Gastrocnemius medialis (tissue), 4 donors: Measurements from ENCODE around the gene RASGRP1.

Experiments used
- POLR2A ChIP-seq, 2 donors: fragments of 450-650 bp; IDR thresholded peaks; one replicate each; pipeline ENCODE4 v1.6.1; 2017; ENCODE audit warnings: antibody characterized with exemption in 2 of 2, mild to moderate bottlenecking in 2 of 2, moderate library complexity in 2 of 2
- TF ChIP-seq, protein P1 (sequence below), 5 experiments: fragments of 450-650 bp in 3 of 5; fragments of 200-600 bp in 2 of 5; sonication (generic) in 2 of 5; IDR thresholded peaks in 4 of 5; conservative IDR thresholded peaks in 1 of 5; 1 replicate in 4 of 5; 2 replicates in 1 of 5; pipeline ENCODE4 v1.5.1; 2016 to 2019; ENCODE audit warnings: antibody characterized with exemption in 5 of 5, mild to moderate bottlenecking in 3 of 5, moderate library complexity in 3 of 5

GRCh38 chr15:38520035-38520434, 44.6 kb downstream of the RASGRP1 start:
- TF ChIP-seq, protein P1, sequence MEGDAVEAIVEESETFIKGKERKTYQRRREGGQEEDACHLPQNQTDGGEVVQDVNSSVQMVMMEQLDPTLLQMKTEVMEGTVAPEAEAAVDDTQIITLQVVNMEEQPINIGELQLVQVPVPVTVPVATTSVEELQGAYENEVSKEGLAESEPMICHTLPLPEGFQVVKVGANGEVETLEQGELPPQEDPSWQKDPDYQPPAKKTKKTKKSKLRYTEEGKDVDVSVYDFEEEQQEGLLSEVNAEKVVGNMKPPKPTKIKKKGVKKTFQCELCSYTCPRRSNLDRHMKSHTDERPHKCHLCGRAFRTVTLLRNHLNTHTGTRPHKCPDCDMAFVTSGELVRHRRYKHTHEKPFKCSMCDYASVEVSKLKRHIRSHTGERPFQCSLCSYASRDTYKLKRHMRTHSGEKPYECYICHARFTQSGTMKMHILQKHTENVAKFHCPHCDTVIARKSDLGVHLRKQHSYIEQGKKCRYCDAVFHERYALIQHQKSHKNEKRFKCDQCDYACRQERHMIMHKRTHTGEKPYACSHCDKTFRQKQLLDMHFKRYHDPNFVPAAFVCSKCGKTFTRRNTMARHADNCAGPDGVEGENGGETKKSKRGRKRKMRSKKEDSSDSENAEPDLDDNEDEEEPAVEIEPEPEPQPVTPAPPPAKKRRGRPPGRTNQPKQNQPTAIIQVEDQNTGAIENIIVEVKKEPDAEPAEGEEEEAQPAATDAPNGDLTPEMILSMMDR (IDR thresholded peaks at IDR 0.05 in 4 of 5, conservative IDR thresholded peaks at IDR 0.05 in 1 of 5): no peak
- no peak for TF ChIP-seq POLR2A (IDR thresholded peaks at IDR 0.05)
